NCI-H1694 treated with DMSO at 0.1 percent for 48 hours (cell line): Measurements from ENCODE around the gene KCNH3.
A peak's percentile ranks its signal among the peaks of the same experiment; 100 is the strongest.

Experiments used
- DNase-seq: peaks from one replicate; lab custom pipeline; 2025; lab: John Stamatoyannopoulos, UW

Gene KCNH3

DNA sequence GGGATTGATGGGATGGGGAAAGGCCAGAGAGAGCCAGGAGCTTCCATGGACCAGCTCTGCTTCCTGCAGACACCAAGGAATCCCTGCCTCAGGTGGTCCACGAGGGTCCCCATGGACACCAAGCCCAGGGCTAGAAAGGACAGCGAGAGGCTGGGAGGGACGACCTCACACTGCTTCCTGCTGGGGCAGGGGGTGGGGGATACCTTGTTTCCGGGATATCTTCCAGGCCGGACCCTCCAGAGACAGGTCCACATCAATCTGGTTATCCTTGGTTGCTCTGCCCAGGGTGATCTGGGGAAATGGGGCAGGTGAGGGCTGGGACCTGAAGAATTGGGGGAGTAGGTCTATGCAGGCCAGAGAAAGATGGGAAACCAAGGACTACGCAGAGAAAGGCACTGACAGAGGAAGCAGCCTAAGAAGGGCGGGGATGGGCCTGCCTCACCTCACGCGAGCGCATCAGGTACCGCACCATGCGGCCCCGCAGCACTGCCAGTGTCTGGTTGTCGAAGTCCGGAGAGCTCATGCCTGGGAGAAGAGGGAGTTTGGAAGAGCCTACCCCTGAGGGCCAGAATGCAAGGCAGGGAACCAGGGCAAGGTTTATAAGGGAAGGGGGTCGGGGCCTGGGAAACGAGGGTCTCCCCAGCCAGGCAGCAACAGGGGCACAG lies 20.3 kb downstream of the KCNH3 start:
- DNase-seq = no peak

- DNase-seq = no peak
Measured at GRCh38 chr12:49560695-49561094, 21.9 kb downstream of the KCNH3 start.

- no peak for DNase-seq
Measured at GRCh38 chr12:49562233-49562632, 23.4 kb downstream of the KCNH3 start.

GRCh38 chr12:49562831-49563230 lies 24.0 kb downstream of the KCNH3 start:
- no peak for DNase-seq

GRCh38 chr12:49563951-49564685 lies 25.3 kb downstream of the KCNH3 start:
- no peak for DNase-seq

- DNase-seq = no peak
Measured at GRCh38 chr12:49564686-49565405, 26.0 kb downstream of the KCNH3 start.

DNA sequence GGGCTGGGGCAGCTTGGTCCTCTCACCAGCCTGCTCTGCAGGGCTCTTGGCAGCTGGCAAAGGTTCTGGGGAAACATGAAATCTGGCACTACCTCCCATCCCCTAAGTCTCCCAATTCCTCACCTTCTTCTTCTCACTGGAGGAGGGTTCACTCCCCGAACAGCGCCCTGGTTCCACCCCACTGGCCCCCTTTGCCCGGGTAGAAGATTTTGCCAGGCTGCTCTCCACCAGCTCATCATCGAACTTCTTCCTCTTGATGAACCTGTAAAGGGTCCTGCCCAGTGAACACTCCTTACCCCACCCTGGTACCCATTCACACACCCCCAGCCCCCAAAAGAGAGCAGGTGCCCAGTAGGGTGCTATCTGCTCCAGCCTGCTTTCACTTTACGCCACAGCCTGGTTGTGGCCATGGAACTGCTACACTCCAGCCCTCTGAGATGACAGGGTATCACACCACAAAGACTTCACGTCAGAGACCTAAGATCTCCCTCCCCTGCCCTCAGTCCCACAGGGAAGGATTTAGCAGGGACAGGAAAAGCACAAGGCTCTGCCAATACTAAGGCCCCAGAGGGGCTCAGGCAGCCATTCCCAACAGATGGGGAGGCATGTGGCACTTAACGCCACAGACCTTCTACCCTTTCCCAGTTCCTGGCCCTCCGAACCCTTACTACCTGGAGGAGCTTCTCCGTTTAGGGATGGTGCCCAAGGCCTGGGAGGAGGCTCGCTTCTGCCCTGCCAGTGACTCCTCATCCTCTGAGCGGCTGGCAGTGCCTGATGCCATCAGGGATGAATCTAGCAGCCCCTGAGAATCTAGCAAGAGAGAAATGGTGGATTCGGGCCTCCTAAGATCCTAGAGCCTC lies 26.8 kb downstream of the KCNH3 start:
- no peak for DNase-seq

GRCh38 chr12:49566361-49566760 lies 27.5 kb downstream of the KCNH3 start:
- no peak for DNase-seq

DNA sequence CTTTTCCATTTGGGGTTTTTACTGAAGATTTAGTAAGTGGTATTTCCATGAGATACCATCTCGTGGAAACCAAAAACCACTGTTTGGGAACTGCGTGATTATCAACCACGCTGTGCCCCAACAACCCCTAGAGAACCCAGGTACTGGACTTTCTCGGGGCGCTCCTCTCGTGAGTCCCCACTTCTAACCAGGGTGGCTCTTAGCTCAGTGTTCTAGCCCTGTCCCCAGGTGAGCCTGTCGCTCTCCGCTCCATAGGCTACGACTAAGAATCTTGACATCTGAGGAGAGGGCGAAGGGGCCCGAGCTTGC lies 28.4 kb downstream of the KCNH3 start:
- DNase-seq = no peak

DNA sequence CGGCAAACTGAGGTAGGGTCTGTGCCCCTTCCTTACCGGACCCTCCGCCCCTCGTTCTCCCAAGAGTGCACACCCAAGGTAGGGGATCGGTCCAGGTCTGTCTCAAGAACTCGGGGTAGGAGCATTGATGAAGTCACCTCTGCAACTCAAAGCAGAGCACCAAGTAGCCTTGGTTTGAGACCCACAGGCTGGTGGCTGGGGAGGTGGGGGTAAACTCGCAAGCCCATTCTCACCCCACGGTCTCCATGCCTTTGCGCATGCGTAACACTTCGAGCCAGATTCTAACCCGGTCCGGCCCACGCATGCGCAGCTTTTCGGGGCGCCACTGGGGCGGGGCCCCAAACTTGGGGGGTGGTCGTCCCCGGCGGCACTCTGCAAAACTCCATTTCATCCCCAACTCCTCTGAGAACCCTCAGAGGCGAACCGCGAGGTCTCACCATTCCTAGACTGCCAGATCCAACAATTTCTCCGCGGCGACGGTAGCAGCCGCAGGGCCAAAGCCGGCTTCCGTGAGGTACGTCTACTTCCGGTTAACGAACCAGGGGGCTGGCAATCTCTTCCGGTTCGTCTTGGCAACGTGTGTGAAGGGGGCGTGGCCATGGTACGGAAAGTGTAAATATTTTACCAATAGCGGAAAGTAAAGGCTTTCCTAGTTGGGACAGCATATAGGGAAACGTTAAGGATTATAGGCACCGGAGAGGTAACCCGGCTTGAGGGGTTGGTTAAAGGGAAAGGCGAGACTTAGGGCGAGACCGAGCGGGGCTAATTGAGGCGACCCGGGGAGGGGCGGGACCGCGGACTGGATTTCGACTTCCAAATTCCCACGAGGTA lies 29.0 kb downstream of the KCNH3 start, which contains the start of gene MCRS1:
MCRS1 (minus strand) TSS at position 532 of the 831 bp plus-strand sequence. CDS start 1,411 bp downstream, outside the sequence.
- peak; percentile 81 for DNase-seq

DNA sequence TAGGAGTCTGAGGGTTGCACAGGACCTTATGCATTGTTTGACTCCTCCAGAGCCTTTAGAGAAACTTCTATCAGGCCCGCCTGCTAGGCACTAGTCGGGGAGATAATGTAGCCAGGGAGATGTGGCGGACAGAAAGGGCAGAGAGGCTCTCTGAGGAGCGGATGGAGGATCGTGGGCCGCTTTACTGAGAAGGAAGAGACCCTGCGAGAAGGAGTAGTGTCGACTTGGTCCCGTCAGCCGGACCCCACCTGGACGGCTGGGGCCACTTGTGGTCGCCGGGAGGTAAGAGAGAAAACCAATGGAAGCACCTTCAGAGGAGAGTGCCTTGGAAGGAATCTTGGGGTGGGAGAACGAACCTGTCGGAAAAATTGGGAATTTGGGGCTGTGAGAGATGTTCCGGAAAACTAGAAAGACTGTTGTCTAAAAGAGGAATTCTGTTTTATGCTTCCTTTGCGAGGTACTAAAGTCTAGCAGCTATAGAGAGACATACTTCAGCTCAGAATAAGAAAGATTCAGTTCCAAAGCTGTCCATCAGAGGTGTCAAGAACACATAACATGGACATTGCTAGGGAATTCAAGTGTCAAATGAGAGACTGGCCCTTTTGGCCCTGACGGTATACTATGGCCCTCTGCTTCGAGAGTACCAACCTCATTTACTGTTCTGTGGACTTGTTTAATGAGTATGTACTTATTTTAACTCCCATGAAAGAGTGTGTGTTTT lies 29.8 kb downstream of the KCNH3 start:
- DNase-seq = peak; percentile 1

GRCh38 chr12:49577589-49578315 lies 38.9 kb downstream of the KCNH3 start:
- no peak for DNase-seq

DNA sequence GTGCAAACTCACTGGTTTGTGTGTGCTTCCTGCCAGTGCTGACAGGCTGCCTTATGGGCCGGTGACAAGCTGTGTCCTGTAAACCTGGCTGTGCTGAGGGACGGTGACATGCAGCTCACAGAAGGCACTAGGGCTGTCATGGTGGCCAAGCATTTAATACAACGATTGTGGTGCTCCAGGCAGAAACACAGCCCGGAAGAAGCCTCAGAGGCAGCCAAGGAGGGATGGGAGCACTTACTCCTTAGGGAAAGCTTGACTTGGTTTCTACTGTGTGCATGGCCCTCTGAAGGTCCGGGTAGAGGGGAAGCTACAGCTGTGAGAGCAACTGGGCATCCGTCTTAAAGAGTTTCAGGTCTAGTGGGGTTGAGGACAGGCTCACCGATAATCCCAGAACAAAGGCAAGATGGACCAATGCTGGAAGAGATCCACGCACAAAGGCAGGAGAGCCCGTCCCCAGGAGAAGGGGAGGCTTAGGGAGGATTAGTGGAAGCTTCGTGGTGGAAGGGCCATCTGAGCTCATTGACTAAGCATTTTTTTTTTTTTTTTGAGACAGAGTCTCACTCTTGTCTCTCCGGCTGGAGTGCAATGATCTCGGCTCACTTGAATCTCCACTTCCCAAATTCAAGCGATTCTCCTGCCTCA lies 39.8 kb downstream of the KCNH3 start:
- DNase-seq = no peak

DNA sequence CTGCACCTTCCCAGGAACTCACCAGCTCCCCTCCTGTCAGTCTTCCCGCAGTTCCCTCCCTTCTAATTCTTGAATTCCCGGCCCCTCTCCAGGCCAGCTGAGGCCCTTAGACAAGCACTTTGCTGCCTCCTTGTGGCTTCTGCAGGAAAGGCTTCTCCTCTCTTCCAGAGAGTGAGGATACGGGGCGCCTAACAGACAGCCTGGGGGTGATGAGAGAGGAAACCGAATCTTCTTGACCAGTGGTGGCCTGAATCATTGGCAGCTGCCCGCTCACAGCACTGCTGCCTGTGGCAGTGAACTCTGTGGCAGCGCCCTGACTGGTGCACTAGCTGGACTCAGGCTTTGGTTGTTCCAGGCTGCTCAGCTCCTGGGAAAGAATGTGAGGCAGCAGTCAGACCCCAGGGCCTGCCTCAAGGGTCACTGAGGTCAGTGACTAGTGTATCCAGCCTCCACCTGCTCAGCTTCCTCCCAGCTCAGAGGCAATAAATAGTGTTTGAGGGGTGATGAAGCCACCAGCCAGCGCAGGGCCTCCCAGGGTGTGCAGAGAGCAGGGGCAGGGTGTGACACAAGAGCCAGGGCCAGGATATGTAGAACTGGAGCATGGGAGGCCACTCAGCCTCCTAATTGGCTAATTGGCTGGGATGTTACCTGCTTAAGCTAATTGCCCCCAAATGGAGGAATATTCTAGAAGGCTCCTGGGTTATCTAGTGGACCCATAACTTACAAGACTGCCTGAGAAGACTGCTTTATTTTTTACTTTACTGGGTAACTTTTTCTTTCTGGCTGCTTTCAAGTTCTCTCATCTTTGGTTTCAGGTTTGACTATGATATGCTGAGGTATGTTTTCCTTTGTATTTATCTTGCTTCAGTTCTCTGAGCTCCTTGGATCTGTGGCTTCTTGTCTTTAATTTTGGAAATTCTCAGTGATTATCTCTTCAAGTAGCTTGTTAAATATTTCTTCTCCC lies 42.0 kb downstream of the KCNH3 start:
- peak; percentile 29 for DNase-seq

DNA sequence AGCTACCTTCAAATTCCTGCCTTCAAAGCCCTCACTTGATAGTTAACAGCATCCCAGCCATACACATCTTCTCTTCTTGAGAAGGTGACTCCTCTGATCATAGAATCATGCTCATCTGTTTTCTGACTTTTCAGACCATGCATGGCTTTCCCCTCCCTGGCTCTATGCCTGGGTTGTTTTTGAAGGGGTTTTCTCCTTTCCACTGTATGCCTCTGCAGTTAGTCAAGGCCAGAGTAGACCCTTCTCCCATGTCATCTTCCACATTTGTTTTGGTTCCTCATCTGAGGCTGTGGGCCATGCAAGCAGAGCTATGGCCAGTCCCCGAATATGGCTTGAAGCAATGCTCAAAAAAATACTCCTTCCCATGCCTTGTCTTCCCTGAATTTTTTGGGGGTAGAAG lies 43.4 kb downstream of the KCNH3 start:
- no peak for DNase-seq

DNA sequence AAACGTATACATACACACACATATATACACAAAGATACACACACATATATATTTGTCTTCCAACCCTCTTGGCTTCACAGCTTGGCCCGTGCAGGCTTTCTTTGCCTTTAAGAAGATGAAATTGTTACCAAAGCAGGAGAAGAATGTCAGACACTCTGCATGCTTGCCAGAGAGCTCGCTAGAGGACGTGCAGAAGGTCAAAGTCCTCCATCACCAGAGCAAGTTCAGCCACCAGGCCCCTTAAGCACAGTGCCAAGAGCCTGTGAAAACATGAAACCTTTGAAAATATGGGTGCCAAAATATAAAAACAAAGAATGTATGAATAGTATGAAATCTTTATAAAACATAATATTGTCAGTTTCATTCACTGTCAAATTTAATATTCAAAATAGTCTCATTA lies 44.0 kb downstream of the KCNH3 start:
- no peak for DNase-seq

- DNase-seq = no peak
Measured at GRCh38 chr12:49583366-49584094, 44.7 kb downstream of the KCNH3 start.

DNA sequence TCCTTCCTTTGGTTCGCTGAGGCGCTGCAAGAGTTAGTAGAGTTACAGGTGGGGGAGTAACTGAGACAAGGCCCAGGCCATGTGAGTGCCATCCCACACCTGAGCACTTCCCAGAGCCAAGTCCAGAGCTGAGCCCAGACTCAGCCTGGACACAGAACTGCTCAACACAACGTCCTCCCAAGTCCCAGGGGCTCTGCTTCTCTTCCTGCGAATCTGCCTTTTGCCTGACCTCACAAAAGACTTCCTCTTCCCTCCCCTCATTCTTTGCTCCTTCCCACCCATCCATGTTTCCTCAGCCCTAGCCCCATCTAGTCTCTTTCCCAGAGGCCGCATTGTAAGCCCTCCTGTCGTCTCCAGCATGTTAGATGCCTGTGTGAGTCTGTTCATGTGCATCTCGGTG lies 45.8 kb downstream of the KCNH3 start:
- no peak for DNase-seq
